ENCODE measurements around the gene RUVBL2. TPM values are rescaled to one million over a fixed set of nuclear protein-coding genes. Genes with fewer than 3 reads are reported as not detected.
A peak's percentile ranks its signal among the peaks of the same experiment; 100 is the strongest.

RUVBL2 gene
- total RNA-seq, 1 experiment from 2014 or later, result 165 TPM

GRCh38 chr19:48962029-48962848 lies 31.4 kb upstream of the RUVBL2 start:
- Histone ChIP-seq H3K4me1 (peaks cover 30% of the 10 kb centered on the region), H3K27me3 (replicated peaks; ENCODE audit: control insufficient read depth, insufficient read depth, low read length) (no peaks in the 10 kb centered on the region), H3K9me3 (0 out of 2 replicates have a peak, but pooled peaks cover 3% of the 10 kb centered on the region), H3K4me3 (ENCODE audit: low read depth, low read length) (peak overlapping the region; percentile 95), H3K36me3 (ENCODE audit: control insufficient read depth, insufficient read depth, low read length) (peaks cover 8% of the 10 kb centered on the region)
- ChIA-PET POLR2A (interaction anchor here (0.5 to 1.5 kb wide), 13 partner anchors 8 to 928 kb away, joined by 3 to 9 read pairs (median 5); partner anchors contain the start of genes DHDH, GYS1, HSD17B14 and NUCB1), CTCF (interaction anchor here (0.6 to 1.5 kb wide), 6 partner anchors 9 to 165 kb away, joined by 3 to 9 read pairs (median 6); partner anchors contain the start of genes NUCB1, PPP1R15A and RUVBL2)
- Mint-ChIP-seq H3K9me3 (ENCODE audit: unreplicated experiment) (no peaks in the 10 kb centered on the region), H3K4me3 (ENCODE audit: unreplicated experiment) (peak overlapping the region; percentile 96), H3K36me3 (ENCODE audit: insufficient read depth, unreplicated experiment) (peaks cover 86% of the 10 kb centered on the region), H3K4me1 (ENCODE audit: low read depth, unreplicated experiment) (peaks cover 35% of the 10 kb centered on the region), H3K27ac (ENCODE audit: unreplicated experiment) (peak overlapping the region; percentile 96), H3K27me3 (ENCODE audit: insufficient read depth, unreplicated experiment) (no peaks in the 10 kb centered on the region)
- no TSS peak for BruUV-seq (replicated peaks)
- intact Hi-C loops (cut with micrococcal nuclease; ENCODE audit: unreplicated experiment), result loop anchor here (2.0 to 5.0 kb wide), 4 partner anchors 29 to 325 kb away; partner anchors contain the start of genes DBP, DHDH, GYS1 and RUVBL2
- DNase-seq, result peak; percentile 84 to 89
- no peak for TF ChIP-seq CTCF (IDR thresholded peaks at IDR 0.05; ENCODE audit: insufficient read depth in 1 of 2, low read depth in 1 of 2, low read length in 1 of 2, severe bottlenecking in 1 of 2, unreplicated experiment in 1 of 2)

- Mint-ChIP-seq H3K9me3 (ENCODE audit: unreplicated experiment) (no peaks in the 10 kb centered on the region), H3K36me3 (ENCODE audit: insufficient read depth, unreplicated experiment) (peaks cover 86% of the 10 kb centered on the region), H3K4me3 (ENCODE audit: unreplicated experiment) (peak overlapping the region; percentile 96), H3K27ac (ENCODE audit: unreplicated experiment) (peak overlapping the region; percentile 96), H3K27me3 (ENCODE audit: insufficient read depth, unreplicated experiment) (no peaks in the 10 kb centered on the region), H3K4me1 (ENCODE audit: low read depth, unreplicated experiment) (peaks cover 35% of the 10 kb centered on the region)
- no peak for TF ChIP-seq CTCF (IDR thresholded peaks at IDR 0.05; ENCODE audit: insufficient read depth in 1 of 2, low read depth in 1 of 2, low read length in 1 of 2, severe bottlenecking in 1 of 2, unreplicated experiment in 1 of 2)
- ChIA-PET POLR2A (interaction anchor here (0.5 to 1.5 kb wide), 8 partner anchors 8 to 927 kb away, joined by 4 to 8 read pairs (median 5); partner anchors contain the start of genes GYS1, HSD17B14, NUCB1 and PPP1R15A), CTCF (interaction anchor here (0.7 to 1.5 kb wide), 5 partner anchors 8 to 118 kb away, joined by 3 to 9 read pairs (median 6); partner anchors contain the start of genes NUCB1, PPP1R15A and RUVBL2)
- no TSS peak for BruUV-seq (replicated peaks)
- DNase-seq, result peak in 1 of 2 experiments; percentile 44
- H3K4me1 ChIP-seq, result peaks cover 33% of the 10 kb centered on the region
- peak overlapping the region; percentile 95 for H3K4me3 ChIP-seq (ENCODE audit: low read depth, low read length)
- no peaks in the 10 kb centered on the region for H3K27me3 ChIP-seq (replicated peaks; ENCODE audit: control insufficient read depth, insufficient read depth, low read length)
- intact Hi-C loops (cut with micrococcal nuclease; ENCODE audit: unreplicated experiment), result loop anchor here (1.0 to 5.0 kb wide), 7 partner anchors 30 to 326 kb away; partner anchors contain the start of genes DBP, DHDH, GYS1 and NUCB1
- H3K9me3 ChIP-seq, result 0 out of 2 replicates have a peak, but pooled peaks cover 3% of the 10 kb centered on the region
- peaks cover 8% of the 10 kb centered on the region for H3K36me3 ChIP-seq (ENCODE audit: control insufficient read depth, insufficient read depth, low read length)
Observed at GRCh38 chr19:48962849-48963165, 30.9 kb upstream of the RUVBL2 start.

Data from Caco-2 (cell line).